Panc1 (cell line): ENCODE results near the gene CCDC107. TPM values are rescaled to one million over a fixed set of nuclear protein-coding genes. Genes with fewer than 3 reads are reported as not detected.

ENCODE experiments used
- ATAC-seq: fragments of 200-7000 bp; cut with Tn5 transposase; 2 replicates; pipeline ENCODE4 v1.9.1; 2020; ENCODE audit warnings: mild to moderate bottlenecking, moderate library complexity
- BruUV-seq: library from RNA; stranded (reverse); fragments of 400-500 nt; replicated peaks from 2 replicates; lab custom pipeline; 2021; lab: Mats Ljungman, UMichigan
- CTCF ChIA-PET: fragments of 300-600 bp; sonication (Branson Sonifier 250); formaldehyde crosslinking; loops from one replicate; lab custom pipeline; 2022; ENCODE audit warnings: antibody characterized with exemption; lab: Charles Lee
- POLR2A ChIA-PET: fragments of 300-600 bp; sonication (Branson Sonifier 250); formaldehyde crosslinking; loops from one replicate; lab custom pipeline; 2022; ENCODE audit warnings: antibody characterized with exemption; lab: Charles Lee
- DNase-seq: peaks from one replicate; pipeline ENCODE4 v3.0.0-alpha.2; 2010; ENCODE audit warnings: low read depth, low spot score
- H3K27ac ChIP-seq: 2 replicates; pipeline ENCODE4 v1.5.1; 2011; ENCODE audit warnings: mild to moderate bottlenecking, low read length, inconsistent platforms
- H3K27me3 ChIP-seq: fragments of 200-500 bp; sonication (Bioruptor generic); 2 replicates; pipeline ENCODE4 v1.6.0; 2014; ENCODE audit warnings: low read length, inconsistent platforms; ENCODE audit not compliant: control insufficient read depth, insufficient read depth
- H3K36me3 ChIP-seq: fragments of 200-500 bp; sonication (Bioruptor generic); 2 replicates; pipeline ENCODE4 v1.5.1; 2014; ENCODE audit warnings: inconsistent platforms, mild to moderate bottlenecking, low read length, moderate library complexity; ENCODE audit not compliant: control insufficient read depth, insufficient read depth
- H3K4me1 ChIP-seq: 2 replicates; pipeline ENCODE4 v1.5.1; 2011; ENCODE audit warnings: inconsistent platforms, mild to moderate bottlenecking, low read length, moderate library complexity; ENCODE audit not compliant: control insufficient read depth, insufficient read depth
- H3K4me3 ChIP-seq, 2 experiments: 2 replicates each; pipeline ENCODE4 v1.5.1; 2011 to 2012; ENCODE audit warnings: low read depth in 2 of 2, low read length in 2 of 2, mild to moderate bottlenecking in 2 of 2, inconsistent platforms in 1 of 2, moderate library complexity in 1 of 2
- H3K9me3 ChIP-seq: fragments of 200-500 bp; sonication (Bioruptor generic); 2 replicates; pipeline ENCODE4 v1.5.1; 2014; ENCODE audit warnings: low read depth, mild to moderate bottlenecking, inconsistent platforms, low read length, moderate library complexity; ENCODE audit not compliant: control insufficient read depth, insufficient read depth
- CTCF ChIP-seq: fragments of 450-650 bp; IDR thresholded peaks from 2 replicates; pipeline ENCODE4 v1.5.1; 2017; ENCODE audit warnings: mild to moderate bottlenecking
- POLR2AphosphoS5 ChIP-seq: IDR thresholded peaks from 2 replicates; pipeline ENCODE4 v1.6.1; 2012; ENCODE audit warnings: mild to moderate bottlenecking, low read depth, low read length, moderate library complexity
- REST ChIP-seq, 2 experiments: IDR thresholded peaks; 2 replicates each; pipeline ENCODE4 v1.6.1; 2011 to 2012; ENCODE audit warnings: low read depth in 2 of 2, control low read depth in 1 of 2, low read length in 1 of 2, mild to moderate bottlenecking in 1 of 2, moderate library complexity in 1 of 2; ENCODE audit not compliant: insufficient read depth in 1 of 2
- SIN3A ChIP-seq: IDR thresholded peaks from 2 replicates; pipeline ENCODE4 v1.6.1; 2012; ENCODE audit warnings: low read depth, mild to moderate bottlenecking, low read length, moderate library complexity, borderline replicate concordance; ENCODE audit not compliant: insufficient read depth
- TCF7L2 ChIP-seq: IDR thresholded peaks from 2 replicates; pipeline ENCODE4 v1.6.1; 2011; ENCODE audit warnings: mild to moderate bottlenecking, low read depth, low read length, inconsistent platforms
- in situ Hi-C: cut with HindIII; loops from 2 replicates; pipeline ENCODE4 v1.10.0; 2016; ENCODE audit warnings: low sequenced_read_pairs, low pct_unique_long_range_greater_than_20kb
- intact Hi-C: fragments of 100-400 bp; cut with micrococcal nuclease; formaldehyde crosslinking; loops from one replicate; pipeline ENCODE4 v1.10.0; 2022; ENCODE audit not compliant: unreplicated experiment
- total RNA-seq: library from RNA; stranded (reverse); gene quantifications from one replicate; pipeline ENCODE4 v1.2.1, GENCODE V29; 2021; ENCODE audit not compliant: unreplicated experiment

The CCDC107 gene
- total RNA-seq, 1 experiment from 2014 or later: 39.9 TPM

GRCh38 chr9:35612843-35613242 lies 45.2 kb upstream of the CCDC107 start:
- H3K4me1 ChIP-seq: no peaks in the 10 kb centered on the region
- in situ Hi-C loops (no loop called here), intact Hi-C loops (no loop called here)
- H3K27me3 ChIP-seq: peaks cover 5% of the 10 kb centered on the region; the same call in 1 of the 2 replicates
- CTCF ChIA-PET: interaction anchor here (1.4 kb wide), 1 partner anchor 9 kb away, joined by 3 read pairs; no protein-coding TSS in a partner anchor
- no peak for DNase-seq
- ATAC-seq: no peak
- no peaks in the 10 kb centered on the region for H3K9me3 ChIP-seq
- POLR2A ChIA-PET: no interaction called here
- TF ChIP-seq SIN3A (no peak), TCF7L2 (no peak), CTCF (no peak), POLR2AphosphoS5 (no peak), REST (IDR thresholded peaks at IDR 0.05; ENCODE audit: insufficient read depth in 1 of 2, low read depth in 2 of 2, low read length in 1 of 2) (no peak)
- no TSS peak for BruUV-seq
- H3K27ac ChIP-seq: no peak overlapping the region
- H3K36me3 ChIP-seq: no peaks in the 10 kb centered on the region; the same call in 1 of the 2 replicates
- H3K4me3 ChIP-seq: no peak overlapping the region

- intact Hi-C loops (no loop called here), in situ Hi-C loops (no loop called here)
- ChIA-PET POLR2A (no interaction called here), CTCF (no interaction called here)
- BruUV-seq: no TSS peak
- no peaks in the 10 kb centered on the region for H3K4me1 ChIP-seq
- 0 out of 2 replicates have a peak, but pooled peaks have one; percentile 18 for ATAC-seq
- TF ChIP-seq CTCF (no peak), REST (IDR thresholded peaks at IDR 0.05; ENCODE audit: insufficient read depth in 1 of 2, low read depth in 2 of 2, low read length in 1 of 2) (no peak), POLR2AphosphoS5 (no peak), SIN3A (no peak), TCF7L2 (no peak)
- H3K36me3 ChIP-seq: no peaks in the 10 kb centered on the region
- H3K27me3 ChIP-seq: peaks cover 5% of the 10 kb centered on the region; the same call in 1 of the 2 replicates
- no peak for DNase-seq
- no peak overlapping the region for H3K27ac ChIP-seq
- no peaks in the 10 kb centered on the region for H3K9me3 ChIP-seq
- no peak overlapping the region for H3K4me3 ChIP-seq
These were observed 42.0 kb upstream of the CCDC107 start for GRCh38 chr9:35615981-35616680.
